Gastroesophageal sphincter (tissue), 3 donors: ENCODE data around the gene NANOG.

ENCODE experiments used
- CTCF ChIP-seq, 4 experiments: fragments of 200-600 bp in 2 of 4; fragments of 450-650 bp in 2 of 4; sonication (generic) in 1 of 4; IDR thresholded peaks; one replicate each; pipeline ENCODE4 v1.5.1; 2017 to 2019; ENCODE audit warnings: antibody characterized with exemption in 4 of 4, mild to moderate bottlenecking in 2 of 4, moderate library complexity in 2 of 4
- POLR2A ChIP-seq, 2 donors: fragments of 450-650 bp; IDR thresholded peaks; one replicate each; pipeline ENCODE4 v1.6.1; 2017; ENCODE audit warnings: antibody characterized with exemption in 2 of 2, mild to moderate bottlenecking in 2 of 2, moderate library complexity in 1 of 2
- POLR2AphosphoS5 ChIP-seq: sonication (generic); formaldehyde crosslinking; IDR thresholded peaks from one replicate; pipeline ENCODE4 v1.6.1; 2017; ENCODE audit warnings: antibody characterized with exemption

GRCh38 chr12:7758766-7759140 lies 30.4 kb upstream of the NANOG start:
- TF ChIP-seq CTCF (IDR thresholded peaks at IDR 0.05) (no peak), POLR2A (IDR thresholded peaks at IDR 0.05) (no peak), POLR2AphosphoS5 (no peak)
